Measurements from ENCODE around the gene CIC.

Gene CIC

DNA sequence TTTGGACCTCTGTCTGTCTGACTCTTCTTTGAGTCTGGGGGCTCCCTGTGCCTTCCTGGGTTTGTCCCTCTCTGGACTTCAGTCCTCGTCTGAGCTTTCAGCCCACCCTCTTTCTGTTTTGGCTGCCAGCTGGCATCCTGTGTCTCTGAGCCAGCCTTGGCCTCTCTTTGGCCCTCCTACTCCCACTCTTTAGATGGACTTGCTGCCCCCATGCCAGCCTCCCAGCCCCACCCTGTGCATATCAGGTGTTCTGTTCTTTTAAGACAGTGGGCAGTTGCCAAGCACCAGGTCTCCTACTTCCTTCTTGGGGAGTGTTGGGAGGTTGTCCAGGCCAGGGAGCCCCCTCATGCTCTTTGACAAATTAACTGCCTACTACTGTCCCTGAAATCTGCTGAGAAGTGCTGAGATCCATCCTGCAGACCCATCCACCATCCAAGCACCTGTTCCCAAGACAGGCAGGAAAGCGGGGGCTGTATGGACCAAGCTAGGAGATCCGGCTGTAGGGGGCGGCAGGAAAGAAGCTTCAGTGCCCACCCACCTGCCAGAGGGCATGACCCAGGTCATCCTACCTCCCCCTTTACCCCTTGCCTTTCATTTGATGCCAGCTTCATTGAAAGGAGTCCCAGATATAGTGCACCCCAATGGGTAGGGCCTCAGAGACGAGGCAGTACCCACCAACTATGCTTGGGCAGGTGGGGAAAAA lies 9.6 kb downstream of the CIC start:
- DNase-seq, result no peak

DNA sequence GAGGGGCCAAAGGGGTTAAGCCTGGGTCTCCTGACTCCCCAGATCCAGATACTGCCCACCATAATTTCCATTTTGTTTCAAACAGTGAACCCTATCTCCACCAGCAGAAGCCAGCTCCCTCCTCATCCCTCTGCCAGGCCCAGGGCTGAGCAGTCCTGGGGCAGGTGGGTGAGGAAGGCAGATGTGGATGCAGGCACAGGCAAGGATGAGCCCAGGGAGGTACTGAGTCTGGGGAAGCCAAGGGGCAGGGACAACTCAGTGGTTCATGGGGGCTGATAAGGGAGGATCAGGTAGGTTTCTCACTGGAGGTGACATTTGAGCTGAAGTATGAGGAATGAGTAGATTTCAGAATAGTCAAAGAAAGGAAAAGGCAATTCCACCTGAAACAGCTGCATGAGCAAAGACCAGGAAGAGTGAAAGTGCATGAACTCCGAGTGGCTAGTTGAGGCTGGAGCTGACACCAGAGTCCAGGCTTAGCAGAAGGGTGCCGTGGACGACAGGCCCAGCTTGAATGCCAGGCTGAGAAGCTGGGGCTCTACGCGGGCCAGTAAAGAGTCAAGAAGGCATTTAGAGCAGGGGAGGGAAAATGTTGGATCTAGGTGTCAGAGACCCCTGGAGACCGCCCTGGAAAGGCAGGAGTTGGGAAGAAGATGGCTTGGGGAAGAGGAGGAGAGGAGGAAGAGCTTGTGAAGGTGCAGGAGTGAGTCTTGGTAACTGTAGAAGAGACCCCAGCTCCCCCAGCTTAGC lies 10.3 kb downstream of the CIC start:
- DNase-seq, result no peak

DNA sequence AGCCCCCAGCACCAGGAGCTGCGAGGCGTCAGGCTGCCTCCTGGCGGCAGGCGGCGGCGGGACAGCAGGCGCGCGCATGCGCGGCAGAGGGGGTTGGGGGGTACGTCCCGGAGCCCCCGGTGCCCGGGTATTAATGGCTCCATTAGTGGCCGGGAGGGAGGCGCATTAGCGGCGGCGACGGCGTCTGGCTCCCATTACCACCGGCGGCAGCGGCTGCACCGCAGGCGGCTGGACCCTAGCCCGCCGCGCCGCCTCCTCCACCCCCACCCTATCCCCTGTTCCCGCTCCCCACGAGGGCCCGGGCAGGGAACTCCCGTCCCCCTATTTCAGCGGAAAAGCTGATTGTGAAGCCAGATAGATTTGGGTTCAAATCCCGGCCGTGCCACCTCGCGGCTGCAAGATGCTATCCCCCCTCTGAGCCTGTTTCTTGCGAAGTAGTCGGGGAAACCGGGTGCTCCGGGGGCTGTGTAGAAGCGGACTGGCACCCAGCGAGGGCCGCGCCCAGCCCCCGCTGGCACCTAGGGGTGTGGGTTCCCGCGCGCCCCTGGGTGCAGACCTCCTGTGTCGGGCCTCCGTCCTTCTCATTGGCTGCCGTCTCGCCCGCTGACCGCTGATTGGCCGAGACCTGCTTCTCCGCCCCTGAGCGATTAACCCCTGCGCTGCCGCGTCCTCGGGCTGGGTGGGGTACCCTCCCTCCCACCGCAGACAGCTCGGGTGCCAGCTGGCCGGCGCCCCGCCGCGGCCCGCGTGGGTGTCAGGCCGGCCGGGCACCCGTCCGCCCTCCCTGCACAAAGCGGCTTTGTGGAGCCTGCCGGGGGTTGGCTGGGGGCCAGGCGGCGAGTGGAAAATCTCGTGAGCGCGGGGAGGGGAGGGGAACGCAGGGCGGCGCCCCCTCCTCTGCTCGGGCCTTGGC lies 11.1 kb downstream of the CIC start:
- DNase-seq, result peak; percentile 94

DNA sequence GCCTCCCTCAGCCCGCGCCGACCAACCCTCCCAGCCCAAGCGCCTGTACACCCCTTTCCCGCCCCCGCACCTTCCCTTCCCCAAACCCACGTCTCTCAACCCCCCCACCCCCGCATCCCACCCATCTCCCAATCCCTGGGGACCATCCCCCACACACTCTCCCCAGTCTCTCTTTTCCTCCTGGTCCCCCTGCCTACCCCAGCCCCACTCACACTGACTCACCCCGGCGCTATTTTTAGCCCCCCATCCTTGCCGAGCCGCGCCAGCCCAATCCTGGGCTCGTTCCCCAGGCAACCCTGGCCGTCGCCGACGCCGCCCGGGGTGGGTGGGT lies 11.7 kb downstream of the CIC start:
- DNase-seq, result no peak

DNA sequence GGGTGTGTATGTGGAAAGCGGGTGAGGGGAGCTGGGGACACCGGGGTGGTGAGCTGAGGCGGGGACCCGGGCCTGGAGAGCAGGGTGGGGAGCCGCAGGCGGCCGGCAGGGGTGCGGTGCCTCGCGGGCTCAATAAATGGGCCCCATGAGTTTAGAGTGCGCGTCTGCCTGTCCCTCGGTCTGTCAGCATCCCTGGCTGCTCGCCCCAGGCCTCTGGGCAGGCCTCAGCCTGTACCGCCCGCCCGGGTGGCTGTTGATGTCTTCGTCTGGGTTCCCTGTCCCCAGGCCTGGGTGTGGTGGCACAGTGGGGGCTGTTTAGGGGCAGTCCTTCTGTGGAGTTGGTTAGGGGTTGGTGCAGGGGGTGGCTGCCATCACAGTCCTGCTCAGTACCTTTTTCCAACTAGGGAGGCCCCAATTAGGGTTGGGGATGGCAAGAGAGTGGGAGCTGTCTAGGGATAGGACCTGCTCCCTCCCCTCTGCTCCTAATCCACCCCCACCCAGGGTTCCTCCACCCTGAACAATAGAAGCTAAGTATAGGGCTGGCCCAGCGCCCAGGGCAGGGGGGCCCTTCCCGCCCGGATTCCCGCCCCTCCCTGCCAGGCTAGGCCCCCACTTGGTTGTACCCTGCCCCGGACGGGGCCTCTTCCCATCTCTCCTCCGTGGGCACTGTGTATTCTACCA lies 12.2 kb downstream of the CIC start:
- DNase-seq, result no peak

DNA sequence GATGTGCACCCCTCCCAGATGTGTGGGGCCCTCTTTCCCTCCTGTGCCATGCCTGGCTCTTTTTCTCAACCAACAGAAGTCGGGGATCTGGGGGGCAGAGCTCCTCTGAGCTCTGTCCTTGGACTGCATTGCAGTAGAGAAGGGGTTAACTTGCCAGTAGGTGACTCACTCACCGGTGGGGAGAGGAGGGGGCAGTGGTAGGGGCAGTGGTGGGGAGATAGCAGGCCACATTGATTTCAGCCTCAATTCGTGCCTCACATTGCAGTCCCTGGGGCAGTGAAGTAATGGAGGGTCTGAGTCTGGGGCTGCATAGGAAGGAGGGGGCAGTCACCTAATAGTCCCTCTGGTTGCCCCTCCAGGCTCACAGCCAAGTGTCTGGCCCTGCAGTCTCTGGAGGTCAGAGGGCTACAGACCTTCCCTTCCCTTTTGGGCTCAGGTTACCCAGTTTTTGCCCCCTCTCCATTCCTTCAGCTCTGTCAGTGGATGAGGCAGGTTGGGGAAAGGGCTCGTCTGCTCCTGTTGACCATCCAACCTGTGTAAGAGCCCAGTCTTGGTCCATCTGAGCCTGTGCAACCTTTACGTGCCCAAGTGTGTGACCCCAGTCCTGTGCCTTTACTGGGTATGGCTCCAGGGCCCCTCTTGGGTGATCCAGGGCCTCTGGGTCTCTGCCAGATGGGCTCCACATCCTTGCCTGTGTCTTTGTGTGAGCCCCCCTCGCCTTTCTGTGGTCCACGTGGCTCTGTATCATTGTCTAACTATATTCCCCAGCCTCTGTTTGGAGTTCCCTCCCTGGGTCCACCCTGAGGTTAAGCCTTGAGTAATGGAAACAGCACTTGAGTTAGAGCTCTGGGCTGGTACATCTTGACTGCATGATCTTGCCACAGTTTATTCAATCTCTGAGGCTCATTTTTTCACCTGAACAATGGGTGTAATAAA lies 13.0 kb downstream of the CIC start:
- no peak for DNase-seq

DNA sequence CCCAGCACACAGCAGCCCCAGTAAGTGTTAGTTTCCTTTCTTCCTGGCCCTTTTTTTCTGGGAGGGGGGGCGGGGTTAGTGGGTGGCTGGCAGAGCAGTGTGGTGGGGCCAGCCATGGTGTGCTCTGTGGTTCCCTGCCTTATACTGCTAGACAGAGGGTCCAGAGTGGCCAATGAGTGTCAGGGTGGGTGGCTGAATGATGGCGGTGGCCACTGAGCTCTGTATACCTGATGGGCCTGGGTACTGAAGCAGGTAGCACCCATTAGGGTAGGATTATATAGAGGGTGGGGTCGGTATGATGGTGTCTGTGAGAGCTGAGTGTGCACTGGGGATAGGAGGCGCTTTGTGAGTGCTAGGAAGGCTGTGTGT lies 13.8 kb downstream of the CIC start:
- no peak for DNase-seq

DNA sequence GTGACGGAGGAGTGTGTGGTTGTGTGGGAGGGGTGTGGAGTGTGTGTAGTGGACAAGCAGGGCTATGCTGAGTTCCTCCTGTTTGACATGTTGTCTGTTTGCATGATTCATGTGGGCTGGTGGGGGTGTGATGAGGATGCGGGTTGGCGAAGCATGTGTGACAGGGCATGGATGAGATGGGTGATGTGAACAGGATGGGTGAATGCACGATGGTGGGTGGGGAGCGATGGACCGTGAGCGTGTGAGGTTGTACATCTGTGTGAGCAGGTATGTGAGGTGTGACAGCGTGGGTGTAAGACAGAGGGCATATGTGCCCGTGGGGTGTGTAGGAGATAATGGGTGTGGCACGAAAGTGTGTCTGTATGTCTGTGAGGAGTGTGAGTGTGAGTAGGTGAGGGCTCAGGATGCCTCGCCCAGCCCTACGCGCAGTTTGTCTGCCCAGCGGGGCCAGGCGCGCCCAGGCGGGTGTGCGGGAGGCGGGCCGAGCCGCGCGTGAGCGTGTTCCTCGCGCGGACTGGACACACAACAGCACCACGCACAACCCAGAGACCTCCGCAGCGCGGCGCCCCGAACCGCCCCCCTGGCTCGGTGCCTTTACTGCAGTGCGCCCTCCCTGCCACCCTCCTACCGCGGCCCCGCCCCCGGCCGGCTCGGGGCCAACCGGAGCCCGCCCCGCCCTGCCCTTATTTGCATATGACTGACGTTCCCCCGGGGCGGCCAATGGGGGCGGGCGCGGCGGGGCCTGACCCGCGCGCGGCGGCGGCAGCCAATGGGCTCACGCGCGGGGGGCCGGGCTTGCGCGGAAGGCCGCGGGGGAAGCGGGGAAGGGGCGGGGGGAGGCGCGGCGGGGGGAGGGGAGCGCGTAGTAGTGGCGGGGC lies 14.4 kb downstream of the CIC start:
- peak; percentile 85 for DNase-seq

DNA sequence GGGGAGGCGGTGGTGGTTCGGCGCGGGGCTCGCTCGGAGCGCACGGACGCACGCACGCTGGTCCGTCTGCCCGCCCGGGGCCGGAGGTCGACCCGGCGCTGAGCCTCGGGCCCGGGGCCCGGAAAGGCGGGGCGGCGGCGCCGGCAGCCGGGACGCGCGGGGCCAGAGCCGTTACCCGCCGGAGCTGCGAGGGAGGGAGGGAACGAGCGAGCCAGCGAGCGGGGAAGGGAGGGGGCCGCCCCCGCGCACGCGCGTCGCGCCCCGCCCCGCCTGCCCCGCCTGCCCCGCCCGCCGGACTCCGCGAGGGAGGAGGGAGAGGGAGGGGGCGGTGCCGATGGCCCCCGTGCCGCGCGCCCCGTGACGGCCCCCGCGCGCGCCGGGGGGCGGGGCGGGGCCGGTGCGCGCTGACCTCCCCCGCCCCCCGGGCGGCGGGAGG lies 15.0 kb downstream of the CIC start:
- peak; percentile 62 for DNase-seq

DNA sequence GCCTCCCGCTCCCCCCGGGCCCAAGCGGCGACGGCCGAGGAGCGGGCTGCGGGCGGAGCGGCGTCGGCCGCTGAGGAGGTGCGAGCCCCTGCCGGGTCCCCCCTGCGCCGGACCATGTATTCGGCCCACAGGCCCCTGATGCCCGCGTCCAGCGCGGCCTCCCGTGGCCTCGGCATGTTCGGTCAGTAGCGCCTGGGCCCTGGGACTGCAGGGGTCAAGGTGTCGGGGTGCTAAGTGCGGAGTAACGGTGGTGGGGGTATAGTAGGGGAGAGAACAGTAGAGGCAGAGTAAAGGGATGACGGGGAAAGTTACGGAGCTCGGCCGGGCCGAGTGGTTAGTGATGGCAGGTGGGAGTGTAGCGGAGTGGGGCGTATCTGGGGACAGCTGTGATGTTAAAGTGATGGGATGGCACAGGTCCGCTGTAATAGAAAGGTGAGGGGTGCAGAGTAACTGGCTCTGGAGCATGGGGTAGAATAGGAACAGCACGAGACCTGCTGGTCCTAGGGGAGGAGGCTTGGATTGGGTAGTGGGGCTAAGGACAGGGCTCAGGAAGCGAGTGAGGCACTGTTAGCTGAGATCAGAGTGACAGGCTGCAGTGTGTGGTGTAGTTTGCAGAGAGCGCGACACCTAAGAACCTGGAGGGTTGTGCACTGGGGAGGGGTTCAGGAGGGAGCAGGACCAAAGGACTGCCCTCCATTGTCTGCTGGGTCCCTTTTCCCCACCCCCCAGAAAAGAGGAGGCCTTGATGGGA lies 15.7 kb downstream of the CIC start:
- DNase-seq, result no peak

DNA sequence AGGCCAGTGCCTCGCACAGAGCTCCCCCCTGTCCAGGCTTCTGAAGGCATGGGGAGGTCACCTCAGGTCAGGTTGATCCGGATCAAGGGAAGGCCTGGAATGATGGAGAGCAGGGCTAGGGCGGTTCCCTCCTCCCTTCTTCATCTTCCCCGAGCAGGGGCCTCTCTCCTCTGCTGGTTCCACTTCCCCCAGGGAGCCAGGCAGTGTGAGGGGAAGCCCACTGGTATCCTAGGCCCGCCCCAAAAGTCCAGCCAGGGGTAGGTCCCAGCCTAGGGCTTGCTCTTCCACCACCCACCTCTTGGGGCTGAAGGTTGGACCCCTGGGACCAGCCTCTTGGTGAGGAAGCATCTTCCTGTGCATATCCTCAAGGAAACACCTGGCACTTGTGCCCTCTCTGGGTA lies 16.5 kb downstream of the CIC start:
- DNase-seq, result no peak

DNA sequence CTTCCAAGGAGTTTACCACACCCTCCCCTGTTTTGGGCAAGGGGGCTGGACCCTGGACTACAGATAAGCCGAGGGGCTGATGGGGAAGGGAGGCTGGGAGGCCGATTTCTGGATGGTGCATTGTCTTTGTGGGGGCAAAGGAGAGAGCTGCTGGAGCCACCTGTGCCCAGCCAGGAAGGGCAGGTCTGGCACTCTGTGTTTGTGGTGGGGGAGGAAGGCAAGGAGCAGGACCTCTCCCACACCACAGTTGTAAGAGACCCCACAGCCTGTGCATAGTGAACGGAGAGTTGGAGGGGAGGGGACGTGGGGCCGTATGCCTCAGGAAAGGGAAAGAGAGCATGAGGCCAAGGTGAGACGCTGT lies 16.9 kb downstream of the CIC start:
- no peak for DNase-seq

DNA sequence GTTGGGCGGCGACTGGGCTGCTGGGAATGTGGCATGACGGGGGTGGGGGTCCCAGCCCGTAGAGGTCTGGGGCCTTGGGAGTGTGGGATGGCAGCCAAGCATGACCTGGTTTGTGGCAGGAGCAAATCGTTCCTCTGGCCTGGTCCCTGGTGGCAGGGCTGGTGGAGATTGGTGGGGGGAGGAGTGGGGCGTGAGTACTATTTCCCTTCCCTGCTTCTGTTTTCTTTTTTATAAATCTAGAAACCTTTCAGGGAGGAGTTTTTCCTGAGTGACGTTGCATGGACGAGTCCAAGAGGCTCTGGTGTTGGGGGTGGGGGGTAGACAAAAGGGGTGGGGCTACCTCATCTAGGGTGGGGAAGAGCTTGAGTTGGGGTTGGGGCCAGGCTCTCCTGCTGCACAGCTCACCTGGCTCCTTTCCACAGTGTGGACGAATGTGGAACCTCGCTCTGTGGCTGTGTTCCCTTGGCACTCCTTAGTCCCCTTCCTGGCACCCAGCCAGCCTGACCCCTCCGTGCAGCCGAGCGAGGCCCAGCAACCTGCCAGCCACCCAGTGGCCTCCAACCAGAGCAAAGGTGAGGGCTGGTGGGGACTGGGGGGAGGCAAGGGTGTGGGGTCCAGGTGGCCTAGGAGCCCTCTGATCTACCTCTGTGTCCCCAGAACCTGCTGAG lies 17.4 kb downstream of the CIC start:
- no peak for DNase-seq

DNA sequence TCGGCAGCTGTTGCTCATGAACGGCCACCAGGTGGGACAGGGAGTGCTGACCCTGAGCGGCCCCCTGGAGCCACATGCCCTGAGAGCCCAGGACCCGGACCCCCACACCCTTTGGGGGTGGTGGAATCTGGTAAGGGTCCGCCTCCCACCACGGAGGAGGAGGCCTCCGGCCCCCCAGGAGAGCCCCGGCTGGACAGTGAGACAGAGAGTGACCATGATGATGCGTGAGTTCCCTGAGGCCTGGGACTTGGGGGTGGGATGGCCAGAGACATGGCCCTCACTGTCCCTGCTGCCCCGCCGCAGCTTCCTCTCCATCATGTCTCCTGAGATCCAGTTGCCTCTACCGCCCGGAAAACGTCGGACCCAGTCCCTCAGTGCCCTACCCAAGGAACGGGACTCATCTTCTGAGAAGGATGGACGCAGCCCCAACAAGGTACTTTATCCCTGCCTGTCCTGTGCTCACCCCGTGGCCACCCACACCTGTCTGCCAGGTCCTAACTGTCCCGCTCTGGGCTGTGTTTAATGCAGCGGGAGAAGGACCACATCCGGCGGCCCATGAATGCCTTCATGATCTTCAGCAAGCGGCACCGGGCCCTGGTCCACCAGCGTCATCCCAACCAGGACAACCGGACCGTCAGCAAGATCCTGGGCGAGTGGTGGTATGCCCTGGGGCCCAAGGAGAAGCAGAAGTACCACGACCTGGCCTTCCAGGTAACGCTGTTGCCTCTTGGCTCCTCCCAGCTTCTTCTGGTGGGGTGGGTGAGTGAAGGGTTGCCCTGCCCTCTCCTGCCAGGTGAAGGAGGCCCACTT lies 18.2 kb downstream of the CIC start:
- DNase-seq, result no peak

DNA sequence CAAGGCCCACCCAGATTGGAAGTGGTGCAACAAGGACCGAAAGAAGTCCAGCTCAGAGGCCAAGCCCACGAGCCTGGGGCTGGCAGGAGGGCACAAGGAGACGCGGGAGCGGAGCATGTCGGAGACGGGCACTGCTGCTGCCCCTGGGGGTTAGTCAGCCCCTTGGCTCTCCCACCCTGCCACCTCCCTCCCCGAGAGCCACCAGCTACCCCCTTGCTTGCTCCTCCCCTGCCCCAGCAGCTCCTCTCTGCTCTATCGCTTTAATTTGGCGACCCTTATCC lies 18.7 kb downstream of the CIC start:
- DNase-seq, result no peak

DNA sequence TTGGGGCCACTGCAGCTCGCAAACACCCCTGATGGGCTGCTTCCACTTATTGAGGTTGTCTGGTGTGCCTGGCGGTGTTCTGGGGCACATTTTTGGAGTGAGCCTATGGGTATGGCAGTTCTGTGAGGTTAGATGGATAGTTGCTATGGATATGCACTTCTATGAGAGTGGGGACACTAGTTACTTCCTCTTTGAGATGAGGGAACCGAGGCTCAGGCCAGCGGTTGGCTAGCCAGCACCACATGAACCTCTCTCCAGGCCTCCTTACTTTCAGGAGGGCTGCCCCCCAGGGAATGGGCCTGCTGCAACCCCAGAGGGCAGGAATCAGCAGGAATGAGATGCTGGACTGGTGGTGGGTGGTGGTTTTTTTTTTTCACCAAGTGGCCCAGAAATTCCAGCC lies 19.3 kb downstream of the CIC start:
- DNase-seq, result no peak

DNA sequence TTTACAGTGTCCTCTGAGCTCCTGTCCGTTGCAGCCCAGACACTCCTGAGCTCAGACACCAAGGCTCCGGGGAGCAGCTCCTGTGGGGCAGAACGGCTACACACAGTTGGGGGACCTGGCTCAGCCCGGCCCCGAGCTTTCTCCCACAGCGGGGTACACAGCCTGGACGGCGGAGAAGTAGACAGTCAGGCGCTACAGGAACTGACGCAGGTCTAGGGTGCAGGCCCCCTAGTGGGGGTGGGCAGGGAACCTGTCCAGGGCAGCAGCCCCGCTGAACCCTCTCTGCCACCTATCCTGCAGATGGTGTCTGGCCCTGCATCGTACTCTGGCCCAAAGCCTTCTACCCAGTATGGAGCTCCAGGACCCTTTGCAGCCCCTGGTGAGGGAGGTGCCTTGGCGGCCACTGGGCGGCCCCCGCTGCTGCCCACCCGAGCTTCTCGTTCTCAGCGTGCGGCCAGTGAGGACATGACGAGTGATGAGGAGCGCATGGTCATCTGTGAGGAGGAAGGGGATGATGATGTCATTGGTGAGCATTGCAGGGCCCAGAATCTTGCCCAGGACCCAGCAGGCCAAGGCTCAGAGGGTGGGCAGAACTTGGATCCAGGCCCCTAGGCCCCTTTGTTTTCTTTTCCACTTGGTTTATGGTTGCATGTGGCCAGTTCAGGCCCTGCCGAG lies 20.0 kb downstream of the CIC start:
- DNase-seq, result no peak

DNA sequence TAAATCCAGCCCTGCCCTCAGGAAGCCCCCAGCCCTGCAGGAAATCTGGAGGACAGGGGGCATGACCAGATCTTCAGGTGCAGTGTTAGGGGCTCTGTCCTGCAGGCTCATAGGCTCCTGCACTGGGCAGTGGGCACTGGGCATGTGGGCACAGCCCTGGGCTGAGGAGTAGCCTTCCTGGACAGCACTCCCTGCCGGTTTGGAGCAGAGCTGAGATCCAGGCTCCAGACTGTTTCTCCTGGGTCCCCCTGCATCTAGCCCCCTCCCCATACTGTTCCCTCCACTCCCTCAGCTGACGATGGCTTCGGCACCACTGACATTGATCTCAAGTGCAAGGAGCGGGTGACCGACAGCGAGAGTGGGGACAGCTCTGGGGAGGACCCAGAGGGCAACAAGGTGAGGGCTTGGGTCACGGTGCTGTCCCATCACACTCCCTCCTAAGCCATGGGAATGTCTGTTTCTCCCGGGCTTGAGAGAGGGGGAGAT lies 20.5 kb downstream of the CIC start:
- DNase-seq, result no peak
